ENCODE measurements around the gene GRXCR1. TPM values are rescaled to one million over a fixed set of nuclear protein-coding genes. Genes with fewer than 3 reads are reported as not detected.

GRXCR1 gene
- not detected in 2 replicates for total RNA-seq

DNA sequence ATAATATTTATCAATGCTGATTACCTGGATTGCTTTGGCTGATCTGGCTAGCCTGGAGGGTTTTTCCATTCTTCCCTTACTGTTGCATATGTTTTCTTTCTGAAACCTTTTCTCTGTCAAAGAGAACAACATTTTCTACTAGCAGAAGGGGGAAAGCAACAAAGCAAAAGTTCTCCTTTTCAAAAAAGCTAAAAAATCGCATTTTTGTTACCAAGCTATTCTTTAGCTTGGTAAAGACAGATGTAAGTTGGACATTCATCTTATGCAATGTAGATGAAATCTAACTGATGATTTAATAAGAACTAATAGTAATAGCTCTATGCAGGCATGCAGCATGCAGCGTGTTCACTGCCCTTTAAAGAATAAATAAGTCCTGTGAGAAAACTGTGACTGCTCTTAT, at the start of gene GRXCR1:
Gene GRXCR1, plus strand, starts transcription at position 301 of the 400 bp plus-strand sequence. CDS start 554 bp downstream, outside the sequence.

Other genes with a start within 250 kb of the GRXCR1 start
- gene ATP8A1, start 235.6 kb upstream of the GRXCR1 start, total RNA-seq = 1.4 and 2.1 TPM in 2 replicates

All from cardiac ventricle fibroblast (primary cell).